HepG2 (cell line): ENCODE data around the gene CDC37. TPM values are rescaled to one million over a fixed set of nuclear protein-coding genes. Genes with fewer than 3 reads are reported as not detected.

Experiments used
- ATAC-seq: fragments of 200-7000 bp; cut with Tn5 transposase; 3 replicates; pipeline ENCODE4 v1.9.1; 2020; ENCODE audit warnings: mild to moderate bottlenecking, moderate library complexity
- BruUV-seq: library from RNA; stranded (reverse); fragments of 400-500 nt; replicated peaks from 2 replicates; lab custom pipeline; 2021; lab: Mats Ljungman, UMichigan
- CTCF ChIA-PET: fragments of 300-600 bp; formaldehyde crosslinking; extraction: SDS; loops from one replicate; lab custom pipeline; 2021; ENCODE audit warnings: low total read pairs, inconsistent platforms, low intra/inter-chr PET ratio; lab: Yijun Ruan, JAX
- POLR2A ChIA-PET: fragments of 350-600 bp; sonication (Branson Sonifier 250); formaldehyde crosslinking; loops from one replicate; lab custom pipeline; 2020; ENCODE audit warnings: antibody characterized with exemption, inconsistent platforms; lab: Yijun Ruan, JAX
- DNase-seq: peaks from one replicate; pipeline ENCODE4 v3.0.0-alpha.2; 2015; ENCODE audit warnings: low spot score
- FAIRE-seq: peaks from 3 replicates; lab custom pipeline; 2011; peaks lifted over from hg19 to GRCh38; lab: Jason Lieb, UNC
- H2AFZ ChIP-seq: one replicate; pipeline ENCODE4 v1.6.1; 2011; ENCODE audit warnings: low read length, inconsistent platforms
- H3K27ac ChIP-seq: fragments of 300-600 bp; 3 replicates; pipeline ENCODE4 v1.8.0; 2011; ENCODE audit warnings: mixed run types, mild to moderate bottlenecking, mixed read lengths, low read length, inconsistent platforms; ENCODE audit not compliant: insufficient read depth; ENCODE audit errors: extremely low read length
- H3K27me3 ChIP-seq, 2 experiments: fragments of 200-600 bp in 1 of 2; 2 replicates in 1 of 2; 3 replicates in 1 of 2; pipeline versions ENCODE4 v1.6.0 to v1.8.0; 2011; ENCODE audit warnings: low read length in 2 of 2, mild to moderate bottlenecking in 2 of 2, moderate library complexity in 2 of 2, inconsistent platforms in 1 of 2; ENCODE audit not compliant: insufficient read depth in 2 of 2, control insufficient read depth in 1 of 2
- H3K36me3 ChIP-seq, 2 experiments: fragments of 200-600 bp in 1 of 2; replicated peaks in 1 of 2; 2 replicates in 1 of 2; 3 replicates in 1 of 2; pipeline versions ENCODE4 v1.5.1 to v1.8.0; 2011; ENCODE audit warnings: low read length in 2 of 2, inconsistent platforms in 1 of 2; ENCODE audit not compliant: insufficient read depth in 2 of 2, control insufficient read depth in 1 of 2
- H3K4me1 ChIP-seq: 2 replicates; pipeline ENCODE4 v1.5.1; 2012; ENCODE audit warnings: low read length, inconsistent platforms; ENCODE audit not compliant: insufficient read depth
- H3K4me2 ChIP-seq: 2 replicates; pipeline ENCODE4 v1.6.0; 2011; ENCODE audit warnings: low read depth, low read length, inconsistent platforms
- H3K4me3 ChIP-seq, 3 experiments: fragments of 200-600 bp in 1 of 3; sonication (generic), shearing (Covaris generic) in 1 of 3; replicated peaks in 1 of 3; 2 replicates each; pipeline ENCODE4 v1.5.1; 2011 to 2016; ENCODE audit warnings: low read length in 3 of 3, inconsistent platforms in 2 of 3, low read depth in 2 of 3, mild to moderate bottlenecking in 2 of 3, control low read depth in 1 of 3, mixed read lengths in 1 of 3; ENCODE audit not compliant: insufficient read depth in 1 of 3
- H3K79me2 ChIP-seq: one replicate; pipeline ENCODE4 v1.6.1; 2011; ENCODE audit warnings: low read length, inconsistent platforms; ENCODE audit not compliant: insufficient read depth
- H3K9ac ChIP-seq: 2 replicates; pipeline ENCODE4 v1.6.0; 2011; ENCODE audit warnings: mild to moderate bottlenecking, low read depth, low read length, inconsistent platforms; ENCODE audit not compliant: insufficient read depth
- H3K9me3 ChIP-seq: 2 replicates; pipeline ENCODE4 v1.5.1; 2012; ENCODE audit warnings: mild to moderate bottlenecking, low read length
- H4K20me1 ChIP-seq: 2 replicates; pipeline ENCODE4 v1.6.0; 2011; ENCODE audit warnings: inconsistent platforms, mild to moderate bottlenecking, low read length, moderate library complexity; ENCODE audit not compliant: insufficient read depth
- LRRFIP1 ChIP-seq: sonication (generic); formaldehyde crosslinking; conservative IDR thresholded peaks from 2 replicates; pipeline ENCODE4 v1.4.0; 2020; ENCODE audit warnings: missing genetic modification reagents
- ZKSCAN1 ChIP-seq: fragments of 150-350 bp; IDR thresholded peaks from 2 replicates; pipeline ENCODE4 v1.6.1; 2014; ENCODE audit warnings: low read length
- WGBS: methylation state at CpG from one replicate; pipeline ENCODE4 v1.1.6; 2017; ENCODE audit warnings: low lambda C conversion rate; 5-methylcytosine and 5-hydroxymethylcytosine counted together
- in situ Hi-C: cut with HindIII; loops from 2 replicates; pipeline ENCODE4 v1.10.0; 2017; ENCODE audit warnings: low pct_unique_long_range_greater_than_20kb; ENCODE audit not compliant: extremely low pct_ligation_motif_present
- intact Hi-C: fragments of 100-400 bp; cut with micrococcal nuclease; formaldehyde crosslinking; loops from one replicate; pipeline ENCODE4 v1.10.0; 2022; ENCODE audit not compliant: unreplicated experiment
- polyA plus RNA-seq, 8 experiments: library from polyadenylated mRNA; depleted of rRNA in 3 of 8; stranded (reverse) in 7 of 8; unstranded in 1 of 8; fragments of >200 nt; fragmentation: Illumina TruSeq in 4 of 8; extraction: Trizol in 4 of 8; gene quantifications; 2 replicates each; pipeline versions ENCODE4 v1.2.1 to v1.2.3, GENCODE V29; 2011 to 2016; ENCODE audit warnings: low read depth in 4 of 8, missing spikeins in 1 of 8, mixed read lengths in 1 of 8; ENCODE audit not compliant: insufficient read depth in 1 of 8
- total RNA-seq, 5 experiments: library from RNA; depleted of rRNA; stranded (reverse); fragments of >200 nt; fragmentation: Illumina TruSeq; extraction: Trizol; gene quantifications; 2 replicates each; pipeline ENCODE4 v1.2.3, GENCODE V29; 2016; ENCODE audit warnings: low read depth in 1 of 5

The CDC37 gene
- total and polyA plus RNA-seq, 2 of the 13 experiments (the other 11 are each of a cell fraction or from before 2014, with no cell fraction given): 158 to 177 TPM

- no TSS peak for BruUV-seq
Measured at GRCh38 chr19:10406191-10406590, 2.8 kb upstream of the CDC37 start.

More at GRCh38 chr19:10406191-10406590, 2.8 kb upstream of the CDC37 start:
- TF ChIP-seq LRRFIP1: no peak
- TF ChIP-seq ZKSCAN1: peak; percentile 28; the same call in 1 of the 2 replicates
- TF ChIP-seq, all 625 proteins: peak for 1
- H4K20me1 ChIP-seq: 0 out of 2 replicates have a peak, but pooled peaks cover 6% of the 10 kb centered on the region
- no peak overlapping the region for H2AFZ ChIP-seq
- ChIA-PET POLR2A (no interaction called here), CTCF (interaction anchor here (3.7 to 4.0 kb wide), 2 partner anchors 11 to 18 kb away, joined by 37 to 40 read pairs; no protein-coding TSS in a partner anchor)
- WGBS: 35% methylated on average over 6 of the region's 6 CpGs
- H3K4me3 ChIP-seq: no peak overlapping the region
- H3K9ac ChIP-seq: no peak overlapping the region
- ATAC-seq: no peak
- peaks cover 21% of the 10 kb centered on the region for H3K79me2 ChIP-seq
- H3K27ac ChIP-seq: no peak overlapping the region
- H3K36me3 ChIP-seq: no peaks in the 10 kb centered on the region
- no peaks in the 10 kb centered on the region for H3K9me3 ChIP-seq
- peaks cover 11% of the 10 kb centered on the region for H3K4me1 ChIP-seq
- in situ Hi-C loops: no loop called here
- H3K27me3 ChIP-seq: peaks cover 4 to 40% of the 10 kb centered on the region in 2 experiments; a peak in 4 of 5 replicates
- no peak for FAIRE-seq
- DNase-seq: no peak
- H3K4me2 ChIP-seq: no peak overlapping the region
- intact Hi-C loops: no loop called here
